Hematopoietic multipotent progenitor cell (in vitro differentiated cells): ENCODE data around the gene SLC2A13. TPM values are rescaled to one million over a fixed set of nuclear protein-coding genes. Genes with fewer than 3 reads are reported as not detected.
A peak's percentile ranks its signal among the peaks of the same experiment; 100 is the strongest.

ENCODE experiments used
- DNase-seq, 3 donors: peaks; one replicate each; pipeline ENCODE4 v3.0.0-alpha.2; 2011 to 2015; ENCODE audit warnings: low read depth in 2 of 3, low spot score in 2 of 3
- total RNA-seq: library from RNA; depleted of rRNA; stranded (reverse); fragments of >200 nt; gene quantifications from one replicate; pipeline ENCODE4 v1.2.3, GENCODE V29; 2012

The SLC2A13 gene
- total RNA-seq, 1 donor: 4.0 TPM

- no peak for DNase-seq
These were observed 103.4 kb downstream of the SLC2A13 start for GRCh38 chr12:40002178-40003169.

- no peak for DNase-seq
These were observed 104.5 kb downstream of the SLC2A13 start for GRCh38 chr12:40001406-40001805.

- no peak for DNase-seq
These were observed 105.0 kb downstream of the SLC2A13 start for GRCh38 chr12:40000884-40001283.

- no peak for DNase-seq
These were observed 112.6 kb downstream of the SLC2A13 start for GRCh38 chr12:39993268-39993667.

GRCh38 chr12:39990122-39991101 is 115.5 kb downstream of the SLC2A13 start:
- peak in 1 of 3 donors; percentile 55 for DNase-seq

GRCh38 chr12:39989501-39989900 is 116.4 kb downstream of the SLC2A13 start:
- DNase-seq: no peak

GRCh38 chr12:39988574-39988973 is 117.3 kb downstream of the SLC2A13 start:
- no peak for DNase-seq

- no peak for DNase-seq
These were observed 119.2 kb downstream of the SLC2A13 start for GRCh38 chr12:39986674-39987073.

GRCh38 chr12:39984670-39985069 is 121.2 kb downstream of the SLC2A13 start:
- DNase-seq: no peak

- no peak for DNase-seq
These were observed 130.4 kb downstream of the SLC2A13 start for GRCh38 chr12:39975374-39975918.

GRCh38 chr12:39972119-39972518 is 133.8 kb downstream of the SLC2A13 start:
- DNase-seq: no peak

- DNase-seq: no peak
These were observed 134.5 kb downstream of the SLC2A13 start for GRCh38 chr12:39971348-39971747.

GRCh38 chr12:39966721-39967120 is 139.2 kb downstream of the SLC2A13 start:
- no peak for DNase-seq

- DNase-seq: no peak
These were observed 139.6 kb downstream of the SLC2A13 start for GRCh38 chr12:39966256-39966655.

- no peak for DNase-seq
These were observed 146.4 kb downstream of the SLC2A13 start for GRCh38 chr12:39959467-39959866.

- DNase-seq: no peak
These were observed 146.8 kb downstream of the SLC2A13 start for GRCh38 chr12:39959031-39959430.

- no peak for DNase-seq
These were observed 147.5 kb downstream of the SLC2A13 start for GRCh38 chr12:39958377-39958776.

GRCh38 chr12:39956725-39957124 is 149.2 kb downstream of the SLC2A13 start:
- no peak for DNase-seq

- DNase-seq: no peak
These were observed 159.3 kb downstream of the SLC2A13 start for GRCh38 chr12:39946361-39947280.

GRCh38 chr12:39937119-39937518 is 168.8 kb downstream of the SLC2A13 start:
- DNase-seq: no peak
